Measurements from ENCODE around the gene TEX13C. TPM values are rescaled to one million over a fixed set of nuclear protein-coding genes. Genes with fewer than 3 reads are reported as not detected.

Gene TEX13C
- total RNA-seq: not detected

DNA sequence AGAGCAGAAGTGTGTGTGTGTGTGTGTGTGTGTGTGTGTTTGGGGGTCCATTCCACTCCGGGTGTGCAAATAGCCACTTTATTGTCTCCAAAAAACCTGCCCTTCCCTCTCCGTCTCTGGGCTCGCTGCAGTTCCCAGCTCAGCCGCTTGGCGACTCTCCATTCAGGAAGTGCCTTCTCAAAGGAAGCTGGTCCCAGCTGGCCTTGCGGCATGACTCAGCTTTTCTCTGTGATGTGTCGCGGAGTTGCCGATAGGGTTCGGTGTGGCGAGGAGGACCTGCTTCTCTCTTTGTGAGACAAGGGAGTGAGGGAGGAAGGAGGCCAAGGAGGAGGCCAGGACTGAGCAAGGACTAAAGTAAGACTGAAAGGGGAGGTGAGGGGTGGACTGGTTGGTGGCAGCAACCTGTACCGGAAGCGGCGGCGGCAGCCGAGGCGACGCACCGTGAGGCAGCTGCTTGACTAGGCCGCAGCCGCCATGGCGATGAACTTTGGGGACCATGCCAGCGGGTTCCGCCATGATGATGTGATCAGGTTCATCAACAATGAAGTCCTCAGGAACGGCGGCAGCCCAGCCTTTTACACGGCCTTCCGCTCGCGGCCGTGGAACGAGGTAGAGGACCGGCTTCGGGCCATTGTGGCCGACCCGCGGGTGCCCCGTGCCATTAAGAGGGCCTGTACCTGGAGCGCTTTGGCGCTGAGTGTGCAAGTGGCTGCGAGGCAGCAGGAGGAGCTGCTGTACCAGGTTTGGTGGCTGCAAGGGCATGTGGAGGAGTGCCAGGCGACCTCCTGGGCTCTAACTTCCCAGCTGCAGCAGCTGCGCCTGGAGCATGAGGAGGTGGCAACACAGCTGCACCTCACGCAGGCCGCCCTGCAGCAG lies at the start of gene TEX13C:
Gene TEX13C, plus strand, starts transcription at position 226 of the 876 bp plus-strand sequence. Its CDS starts 249 bp downstream, at position 475.
- H3K27me3 ChIP-seq: no peaks in the 10 kb centered on the region
- ATAC-seq: no peak

GRCh38 chrX:125287282-125287681 lies 32.4 kb upstream of the TEX13C start:
- no peak overlapping the region for H3K27ac ChIP-seq
- TF ChIP-seq EP300 (IDR thresholded peaks at IDR 0.05) (no peak), POLR2AphosphoS5 (IDR thresholded peaks at IDR 0.05) (no peak)
- H3K4me1 ChIP-seq: no peaks in the 10 kb centered on the region
- no peaks in the 10 kb centered on the region for H3K9me3 ChIP-seq
- no peaks in the 10 kb centered on the region for H3K27me3 ChIP-seq
- no peaks in the 10 kb centered on the region for H3K36me3 ChIP-seq
- WGBS, 2 donors (ENCODE audit: low coverage in 1 of 2): no CpG with 5 or more reads among the region's 3 CpGs
- no peak overlapping the region for H3K4me3 ChIP-seq
- ATAC-seq: no peak

More for the DNA sequence above, at the start of gene TEX13C:
- Histone ChIP-seq H3K36me3 (no peaks in the 10 kb centered on the region), H3K4me1 (no peaks in the 10 kb centered on the region), H3K9me3 (no peaks in the 10 kb centered on the region), H3K4me3 (no peak within 1 kb of the TSS), H3K27ac (no peak within 1 kb of the TSS)
- 68% methylated on average over 8 of the region's 45 CpGs; no CpG with 5 or more reads in 1 of the 2 donors for WGBS, 2 donors (ENCODE audit: low coverage in 1 of 2)
- TF ChIP-seq POLR2AphosphoS5 (IDR thresholded peaks at IDR 0.05) (no peak), CTCF (IDR thresholded peaks at IDR 0.05) (no peak), POLR2A (IDR thresholded peaks at IDR 0.05) (no peak), EP300 (IDR thresholded peaks at IDR 0.05) (no peak)

- WGBS, 2 donors (ENCODE audit: low coverage in 1 of 2): no CpG with 5 or more reads among the region's 5 CpGs
- TF ChIP-seq POLR2AphosphoS5 (IDR thresholded peaks at IDR 0.05) (no peak), POLR2A (IDR thresholded peaks at IDR 0.05) (no peak)
- Histone ChIP-seq H3K27ac (no peak overlapping the region), H3K4me3 (no peak overlapping the region), H3K9me3 (no peaks in the 10 kb centered on the region), H3K27me3 (no peaks in the 10 kb centered on the region), H3K36me3 (no peaks in the 10 kb centered on the region), H3K4me1 (no peaks in the 10 kb centered on the region)
- ATAC-seq: no peak
These were observed 31.3 kb upstream of the TEX13C start for GRCh38 chrX:125288343-125288742.

DNA sequence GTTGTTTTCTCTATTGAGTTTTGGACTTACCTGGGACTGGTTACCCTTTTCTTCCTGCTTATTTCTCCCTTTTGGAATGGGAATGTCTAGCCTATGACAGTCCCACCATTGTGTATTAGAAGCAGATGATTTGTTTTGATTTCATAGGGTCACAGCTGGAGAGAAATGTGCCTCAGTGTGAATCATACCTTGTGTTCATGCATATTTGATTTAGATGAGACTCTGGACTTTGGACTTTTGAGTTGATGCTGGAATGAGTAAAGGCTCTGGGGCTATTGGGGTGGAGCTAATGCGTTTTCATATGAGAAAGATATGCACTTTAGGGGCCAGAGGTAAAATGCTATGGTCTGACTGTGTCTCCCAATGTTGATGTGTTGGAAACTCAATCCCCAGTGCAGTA lies 30.5 kb upstream of the TEX13C start:
- H3K27ac ChIP-seq: no peak overlapping the region
- no peak overlapping the region for H3K4me3 ChIP-seq
- no CpG with 5 or more reads among the region's 1 CpG for WGBS, 2 donors (ENCODE audit: low coverage in 1 of 2)
- H3K36me3 ChIP-seq: no peaks in the 10 kb centered on the region
- no peaks in the 10 kb centered on the region for H3K4me1 ChIP-seq
- no peak for TF ChIP-seq CTCF (IDR thresholded peaks at IDR 0.05)
- no peak for TF ChIP-seq POLR2AphosphoS5 (IDR thresholded peaks at IDR 0.05)
- no peak for TF ChIP-seq EP300 (IDR thresholded peaks at IDR 0.05)
- TF ChIP-seq POLR2A (IDR thresholded peaks at IDR 0.05): no peak
- no peak for ATAC-seq
- no peaks in the 10 kb centered on the region for H3K9me3 ChIP-seq
- H3K27me3 ChIP-seq: no peaks in the 10 kb centered on the region

GRCh38 chrX:125289920-125290319 lies 29.8 kb upstream of the TEX13C start:
- WGBS, 2 donors (ENCODE audit: low coverage in 1 of 2): 32 to 52% methylated on average over 3 of the region's 3 CpGs
- ATAC-seq: no peak
- no peak for TF ChIP-seq POLR2AphosphoS5 (IDR thresholded peaks at IDR 0.05)
- no peak for TF ChIP-seq CTCF (IDR thresholded peaks at IDR 0.05)
- no peak for TF ChIP-seq EP300 (IDR thresholded peaks at IDR 0.05)
- TF ChIP-seq POLR2A (IDR thresholded peaks at IDR 0.05): no peak
- H3K4me3 ChIP-seq: no peak overlapping the region
- H3K27ac ChIP-seq: no peak overlapping the region
- H3K9me3 ChIP-seq: no peaks in the 10 kb centered on the region
- H3K27me3 ChIP-seq: no peaks in the 10 kb centered on the region
- H3K36me3 ChIP-seq: no peaks in the 10 kb centered on the region
- no peaks in the 10 kb centered on the region for H3K4me1 ChIP-seq

- ATAC-seq: no peak
- Histone ChIP-seq H3K27me3 (no peaks in the 10 kb centered on the region), H3K4me1 (no peaks in the 10 kb centered on the region), H3K36me3 (no peaks in the 10 kb centered on the region), H3K27ac (no peak overlapping the region), H3K9me3 (no peaks in the 10 kb centered on the region), H3K4me3 (no peak overlapping the region)
- TF ChIP-seq POLR2A (IDR thresholded peaks at IDR 0.05) (no peak), POLR2AphosphoS5 (IDR thresholded peaks at IDR 0.05) (no peak), EP300 (IDR thresholded peaks at IDR 0.05) (no peak), CTCF (IDR thresholded peaks at IDR 0.05) (no peak)
These were observed 28.5 kb upstream of the TEX13C start for GRCh38 chrX:125291124-125291523.

Measured in gastroesophageal sphincter (tissue), 4 donors.